GM13976 (cell line): ENCODE data around the gene DUS2.
A peak's percentile ranks its signal among the peaks of the same experiment; 100 is the strongest.
"Not testable (repeated sequence)": the region's sequence is repeated elsewhere in the genome, so short reads cannot be mapped to it uniquely, and the experiment has no call there.

Experiments used
- DNase-seq: peaks from one replicate; pipeline ENCODE4 v3.0.0; 2012; ENCODE audit warnings: low spot score
- CTCF ChIP-seq: IDR thresholded peaks from 2 replicates; pipeline ENCODE4 v1.5.1; 2012; ENCODE audit warnings: borderline replicate concordance, mild to moderate bottlenecking; ENCODE audit not compliant: insufficient read depth; ENCODE audit errors: extremely low read depth, missing control alignments, control extremely low read depth
- in situ Hi-C: fragments of 300-500 bp; cut with MboI; formaldehyde crosslinking; loops from one replicate; pipeline ENCODE4 v1.12.0; 2022; ENCODE audit warnings: low sequenced_read_pairs, mixed read lengths, inconsistent platforms; ENCODE audit not compliant: unreplicated experiment

Gene DUS2

GRCh38 chr16:67990018-67990386 is 33.1 kb upstream of the DUS2 start:
- TF ChIP-seq CTCF: no peak
- no peak for DNase-seq
- in situ Hi-C loops: no loop called here

GRCh38 chr16:67992661-67993206 is 30.4 kb upstream of the DUS2 start:
- in situ Hi-C loops: no loop called here
- no peak for TF ChIP-seq CTCF
- peak; percentile 33 for DNase-seq

GRCh38 chr16:67993207-67994039 is 29.7 kb upstream of the DUS2 start:
- in situ Hi-C loops: no loop called here

GRCh38 chr16:67994040-67994408 is 29.1 kb upstream of the DUS2 start:
- in situ Hi-C loops, DNase-seq: not testable (repeated sequence)

More at GRCh38 chr16:67993207-67994039, 29.7 kb upstream of the DUS2 start:
- TF ChIP-seq CTCF: peak; percentile 96
- peak; percentile 91 for DNase-seq

GRCh38 chr16:67995423-67995822 is 27.7 kb upstream of the DUS2 start:
- no peak for TF ChIP-seq CTCF
- DNase-seq: peak; percentile 43
- in situ Hi-C loops: no loop called here

GRCh38 chr16:67996666-67997065 is 26.4 kb upstream of the DUS2 start:
- DNase-seq: no peak
- in situ Hi-C loops: no loop called here
- TF ChIP-seq CTCF: no peak

GRCh38 chr16:67998231-67998778 is 24.8 kb upstream of the DUS2 start:
- DNase-seq, in situ Hi-C loops: not testable (repeated sequence)

- DNase-seq: peak; percentile 32
- in situ Hi-C loops: not testable (repeated sequence)
These were observed 24.1 kb upstream of the DUS2 start, which contains the start of gene DPEP2 for GRCh38 chr16:67998779-67999688. Gene DPEP2 (minus strand): TSS chr16:67999484. CDS start chr16:67993212, 6,272 bp downstream.
